PC-3 (cell line): Measurements from ENCODE around the gene ST6GALNAC4. TPM values are rescaled to one million over a fixed set of nuclear protein-coding genes. Genes with fewer than 3 reads are reported as not detected.

ENCODE experiments used
- ATAC-seq: fragments of 200-7000 bp; cut with Tn5 transposase; 2 replicates; pipeline ENCODE4 v1.9.1; 2020; ENCODE audit warnings: mild to moderate bottlenecking, moderate library complexity
- BruUV-seq: library from RNA; stranded (reverse); fragments of 400-500 nt; replicated peaks from 2 replicates; lab custom pipeline; 2021; lab: Mats Ljungman, UMichigan
- CTCF ChIA-PET: fragments of 300-600 bp; sonication (Branson Sonifier 250); formaldehyde crosslinking; loops from one replicate; lab custom pipeline; 2022; ENCODE audit warnings: antibody characterized with exemption; lab: Charles Lee
- POLR2A ChIA-PET: fragments of 300-600 bp; sonication (Branson Sonifier 250); formaldehyde crosslinking; loops from one replicate; lab custom pipeline; 2022; ENCODE audit warnings: antibody characterized with exemption; ENCODE audit not compliant: unreplicated experiment; lab: Charles Lee
- DNase-seq: peaks from one replicate; pipeline ENCODE4 v3.0.0-alpha.2; 2015
- H2AFZ ChIP-seq: fragments of 300-600 bp; sonication (generic); 2 replicates; pipeline ENCODE4 v1.6.0; 2016; ENCODE audit warnings: antibody characterized with exemption, low read length
- H3F3A ChIP-seq: fragments of 300-600 bp; sonication (generic); one replicate; pipeline ENCODE4 v1.6.0; 2017; ENCODE audit warnings: antibody characterized with exemption, low read length, control low read depth, mild to moderate bottlenecking; ENCODE audit not compliant: unreplicated experiment
- H3K27ac ChIP-seq: fragments of 300-600 bp; sonication (generic); 2 replicates; pipeline ENCODE4 v1.5.1; 2016; ENCODE audit warnings: mild to moderate bottlenecking, low read length
- H3K27me3 ChIP-seq: fragments of 300-600 bp; sonication (generic); 2 replicates; pipeline ENCODE4 v1.6.1; 2016; ENCODE audit warnings: low read length, mixed read lengths
- H3K36me3 ChIP-seq: fragments of 300-600 bp; sonication (generic); 2 replicates; pipeline ENCODE4 v1.6.1; 2016; ENCODE audit warnings: low read depth, mixed run types, low read length, mixed read lengths
- H3K4me1 ChIP-seq: fragments of 300-600 bp; sonication (generic); 2 replicates; pipeline ENCODE4 v1.5.1; 2016; ENCODE audit warnings: low read length; ENCODE audit not compliant: insufficient read depth
- H3K4me2 ChIP-seq: fragments of 300-600 bp; sonication (generic); 2 replicates; pipeline ENCODE4 v1.6.0; 2016; ENCODE audit warnings: low read length
- H3K4me3 ChIP-seq: fragments of 300-600 bp; sonication (generic); 2 replicates; pipeline ENCODE4 v1.5.1; 2016; ENCODE audit warnings: mild to moderate bottlenecking, low read length, mixed read lengths
- H3K79me2 ChIP-seq: fragments of 300-600 bp; sonication (generic); 2 replicates; pipeline ENCODE4 v1.6.1; 2017; ENCODE audit warnings: low read length, mixed read lengths
- H3K9ac ChIP-seq: fragments of 300-600 bp; sonication (generic); 2 replicates; pipeline ENCODE4 v1.6.0; 2016; ENCODE audit warnings: mild to moderate bottlenecking, low read length
- H3K9me2 ChIP-seq: fragments of 300-600 bp; sonication (generic); replicated peaks from 2 replicates; pipeline ENCODE4 v1.6.1; 2016; ENCODE audit warnings: mixed run types, low read length, mixed read lengths
- H3K9me3 ChIP-seq: fragments of 300-600 bp; sonication (generic); 2 replicates; pipeline ENCODE4 v1.6.1; 2016; ENCODE audit warnings: low read length, mixed read lengths
- H4K20me1 ChIP-seq: fragments of 300-600 bp; sonication (generic); 2 replicates; pipeline ENCODE4 v1.6.1; 2016; ENCODE audit warnings: low read length, mixed read lengths
- CTCF ChIP-seq: fragments of 300-600 bp; sonication (generic); conservative IDR thresholded peaks from 2 replicates; pipeline ENCODE4 v1.5.1; 2017; ENCODE audit warnings: antibody characterized with exemption, low read depth, mild to moderate bottlenecking, low read length
- EZH2 ChIP-seq: fragments of 300-600 bp; sonication (generic); IDR thresholded peaks from one replicate; pipeline ENCODE4 v1.6.1; 2017; ENCODE audit warnings: antibody characterized with exemption, mild to moderate bottlenecking, low read length; ENCODE audit not compliant: unreplicated experiment
- EZH2phosphoT487 ChIP-seq: fragments of 300-600 bp; sonication (generic); IDR thresholded peaks from 2 replicates; pipeline ENCODE4 v1.6.1; 2018; ENCODE audit warnings: mild to moderate bottlenecking, antibody characterized with exemption, low read length, borderline replicate concordance
- intact Hi-C: fragments of 100-400 bp; cut with micrococcal nuclease; formaldehyde crosslinking; loops from 2 replicates; pipeline ENCODE4 v1.9.0; 2023
- total RNA-seq: library from RNA; depleted of rRNA; stranded (reverse); fragments of >200 nt; gene quantifications from 2 replicates; pipeline ENCODE4 v1.2.3, GENCODE V29; 2014

Gene ST6GALNAC4
- total RNA-seq, 1 experiment from 2014 or later, result 26.9 TPM

GRCh38 chr9:127960410-127961154 is 43.7 kb upstream of the ST6GALNAC4 start:
- ATAC-seq (no peak), DNase-seq (no peak)
- Histone ChIP-seq H3F3A (no peaks in the 10 kb centered on the region), H2AFZ (no peak overlapping the region), H3K9ac (no peak overlapping the region), H3K4me2 (no peak overlapping the region), H3K9me3 (no peaks in the 10 kb centered on the region), H3K27ac (no peak overlapping the region), H3K79me2 (peaks cover 67% of the 10 kb centered on the region), H4K20me1 (no peaks in the 10 kb centered on the region), H3K9me2 (no peaks in the 10 kb centered on the region), H3K4me1 (peaks cover 13% of the 10 kb centered on the region), H3K4me3 (no peak overlapping the region), H3K36me3 (peaks cover 3% of the 10 kb centered on the region; the same call in 1 of the 2 replicates), H3K27me3 (no peaks in the 10 kb centered on the region)
- POLR2A ChIA-PET, result no interaction called here
- TF ChIP-seq CTCF (no peak), EZH2phosphoT487 (no peak), EZH2 (no peak)
- BruUV-seq, result no TSS peak
- intact Hi-C loops, result no loop called here
- CTCF ChIA-PET, result interaction anchor here (0.6 kb wide), 1 partner anchor 88 kb away, joined by 8 read pairs; no protein-coding TSS in a partner anchor

- Histone ChIP-seq H3K9me2 (no peaks in the 10 kb centered on the region), H3K9ac (no peak overlapping the region), H3K36me3 (peaks cover 3% of the 10 kb centered on the region; the same call in 1 of the 2 replicates), H3K4me2 (no peak overlapping the region), H3K79me2 (peaks cover 64% of the 10 kb centered on the region), H3K4me1 (peaks cover 11% of the 10 kb centered on the region), H2AFZ (no peak overlapping the region), H4K20me1 (no peaks in the 10 kb centered on the region), H3K27ac (no peak overlapping the region), H3K27me3 (no peaks in the 10 kb centered on the region), H3K4me3 (no peak overlapping the region), H3K9me3 (no peaks in the 10 kb centered on the region), H3F3A (no peaks in the 10 kb centered on the region)
- DNase-seq (no peak), ATAC-seq (no peak)
- no TSS peak for BruUV-seq
- ChIA-PET CTCF (interaction anchor here (0.6 kb wide), 1 partner anchor 89 kb away, joined by 8 read pairs; no protein-coding TSS in a partner anchor), POLR2A (no interaction called here)
- intact Hi-C loops, result loop anchor here (5.0 kb wide), 1 partner anchor 77 kb away; no protein-coding TSS in a partner anchor
- no peak for TF ChIP-seq EZH2phosphoT487
- TF ChIP-seq EZH2, result no peak
- no peak for TF ChIP-seq CTCF
Observed at GRCh38 chr9:127959841-127960409, 43.1 kb upstream of the ST6GALNAC4 start.
